Fibroblast of pulmonary artery (primary cell): ENCODE results near the gene NTNG1.

Experiments
- DNase-seq: peaks from one replicate; pipeline ENCODE4 v3.0.0-alpha.2; 2010; ENCODE audit warnings: low read depth
- H3K4me3 ChIP-seq: replicated peaks from 2 replicates; pipeline ENCODE4 v1.5.1; 2011; ENCODE audit warnings: low read depth, mild to moderate bottlenecking, control low read depth, low read length, moderate library complexity
- CTCF ChIP-seq: IDR thresholded peaks from 2 replicates; pipeline ENCODE4 v1.5.1; 2011; ENCODE audit warnings: mild to moderate bottlenecking, control low read depth, low read length, inconsistent platforms; ENCODE audit errors: missing control alignments

The NTNG1 gene

GRCh38 chr1:107444302-107444701 is 303.5 kb downstream of the NTNG1 start:
- H3K4me3 ChIP-seq, result no peak overlapping the region
- no peak for TF ChIP-seq CTCF
- no peak for DNase-seq

- no peak for TF ChIP-seq CTCF
- DNase-seq, result no peak
- no peak overlapping the region for H3K4me3 ChIP-seq
These were observed 308.5 kb downstream of the NTNG1 start for GRCh38 chr1:107449326-107449725.

- no peak overlapping the region for H3K4me3 ChIP-seq
- no peak for TF ChIP-seq CTCF
- DNase-seq, result no peak
These were observed 310.2 kb downstream of the NTNG1 start for GRCh38 chr1:107450899-107451664.

- TF ChIP-seq CTCF, result no peak
- no peak overlapping the region for H3K4me3 ChIP-seq
- no peak for DNase-seq
These were observed 310.9 kb downstream of the NTNG1 start for GRCh38 chr1:107451715-107452114.

- no peak for DNase-seq
- H3K4me3 ChIP-seq, result no peak overlapping the region
- TF ChIP-seq CTCF, result no peak
These were observed 314.0 kb downstream of the NTNG1 start for GRCh38 chr1:107454791-107455190.

GRCh38 chr1:107457989-107458388 is 317.1 kb downstream of the NTNG1 start:
- no peak for TF ChIP-seq CTCF
- H3K4me3 ChIP-seq, result no peak overlapping the region

More at GRCh38 chr1:107457989-107458388, 317.1 kb downstream of the NTNG1 start:
- DNase-seq, result no peak
